NT2/D1 (cell line): ENCODE data around the gene GRIA4.
"Not testable (repeated sequence)": the region's sequence is repeated elsewhere in the genome, so short reads cannot be mapped to it uniquely, and the experiment has no call there.

Experiments used
- YY1 ChIP-seq: IDR thresholded peaks from 2 replicates; pipeline ENCODE4 v1.6.1; 2011; ENCODE audit not compliant: insufficient read length, insufficient read depth
- ZNF274 ChIP-seq: IDR thresholded peaks from 2 replicates; pipeline ENCODE4 v1.6.1; 2011; ENCODE audit warnings: mild to moderate bottlenecking, low read depth, low read length

- TF ChIP-seq YY1, ZNF274: not testable (repeated sequence)
Measured at GRCh38 chr11:105785850-105786249, 176.0 kb downstream of the GRIA4 start.
